WTC11 (cell line): ENCODE data around the gene ATP13A4. TPM values are rescaled to one million over a fixed set of nuclear protein-coding genes. Genes with fewer than 3 reads are reported as not detected.

Experiments
- ARID4B ChIP-seq: sonication (generic); formaldehyde crosslinking; IDR thresholded peaks from 2 replicates; pipeline ENCODE4 v1.8.0; 2023; ENCODE audit warnings: missing genetic modification reagents, mild to moderate bottlenecking, borderline replicate concordance
- CBFB ChIP-seq: sonication (generic); formaldehyde crosslinking; IDR thresholded peaks from 2 replicates; pipeline ENCODE4 v1.8.1; 2022; ENCODE audit warnings: mild to moderate bottlenecking, low read depth, missing genetic modification reagents
- CREM ChIP-seq: sonication (generic); formaldehyde crosslinking; IDR thresholded peaks from 2 replicates; pipeline ENCODE4 v1.8.1; 2022; ENCODE audit warnings: mild to moderate bottlenecking, missing genetic modification reagents, moderate library complexity
- CTCF ChIP-seq: fragments of 200-600 bp; IDR thresholded peaks from 2 replicates; pipeline ENCODE4 v1.8.0; 2022; ENCODE audit warnings: antibody characterized with exemption
- E2F4 ChIP-seq: sonication (generic); formaldehyde crosslinking; IDR thresholded peaks from 2 replicates; pipeline ENCODE4 v1.8.1; 2022; ENCODE audit warnings: low read depth, mild to moderate bottlenecking, moderate library complexity, missing genetic modification reagents, borderline replicate concordance
- ERG ChIP-seq: fragments of 250-450 bp; sonication (Bioruptor Pico); IDR thresholded peaks from 2 replicates; pipeline ENCODE4 v1.8.0; 2021; ENCODE audit warnings: mild to moderate bottlenecking
- ESRRA ChIP-seq: sonication (generic); formaldehyde crosslinking; IDR thresholded peaks from 2 replicates; pipeline ENCODE4 v1.8.1; 2022; ENCODE audit warnings: mild to moderate bottlenecking, missing genetic modification reagents, borderline replicate concordance
- ETV6 ChIP-seq: sonication (generic); formaldehyde crosslinking; IDR thresholded peaks from 2 replicates; pipeline ENCODE4 v1.8.1; 2022; ENCODE audit warnings: mild to moderate bottlenecking, missing genetic modification reagents
- FOXK1 ChIP-seq: sonication (generic); formaldehyde crosslinking; IDR thresholded peaks from 2 replicates; pipeline ENCODE4 v1.8.0; 2022; ENCODE audit warnings: mild to moderate bottlenecking, moderate library complexity, missing genetic modification reagents
- FOXP4 ChIP-seq: sonication (generic); formaldehyde crosslinking; IDR thresholded peaks from 2 replicates; pipeline ENCODE4 v1.8.0; 2022; ENCODE audit warnings: mild to moderate bottlenecking, missing genetic modification reagents
- HMGXB4 ChIP-seq: sonication (generic); formaldehyde crosslinking; IDR thresholded peaks from 2 replicates; pipeline ENCODE4 v1.8.1; 2023; ENCODE audit warnings: mild to moderate bottlenecking, moderate library complexity, missing genetic modification reagents
- JAZF1 ChIP-seq: fragments of 250-450 bp; sonication (Bioruptor Pico); IDR thresholded peaks from 2 replicates; pipeline ENCODE4 v1.9.0; 2021; ENCODE audit warnings: moderate library complexity, mild to moderate bottlenecking, inconsistent platforms
- MAX ChIP-seq: sonication (generic); formaldehyde crosslinking; IDR thresholded peaks from 2 replicates; pipeline ENCODE4 v1.8.0; 2022; ENCODE audit warnings: mild to moderate bottlenecking, missing genetic modification reagents
- MYBL2 ChIP-seq: sonication (generic); formaldehyde crosslinking; IDR thresholded peaks from 2 replicates; pipeline ENCODE4 v1.8.1; 2023; ENCODE audit warnings: mild to moderate bottlenecking, moderate library complexity, missing genetic modification reagents
- NR1H2 ChIP-seq: sonication (generic); formaldehyde crosslinking; IDR thresholded peaks from 2 replicates; pipeline ENCODE4 v1.9.0; 2021; ENCODE audit warnings: mild to moderate bottlenecking, moderate library complexity, missing genetic modification reagents
- NR3C1 ChIP-seq: sonication (generic); formaldehyde crosslinking; conservative IDR thresholded peaks from 2 replicates; pipeline ENCODE4 v1.8.1; 2023; ENCODE audit warnings: low read depth, mild to moderate bottlenecking, missing genetic modification reagents
- SMAD3 ChIP-seq: sonication (generic); formaldehyde crosslinking; IDR thresholded peaks from 2 replicates; pipeline ENCODE4 v1.8.0; 2022; ENCODE audit warnings: missing genetic modification reagents, mild to moderate bottlenecking, borderline replicate concordance
- ZBTB43 ChIP-seq: sonication (generic); formaldehyde crosslinking; IDR thresholded peaks from 2 replicates; pipeline ENCODE4 v1.8.1; 2023; ENCODE audit warnings: mild to moderate bottlenecking, missing genetic modification reagents
- ZNF121 ChIP-seq: sonication (generic); formaldehyde crosslinking; IDR thresholded peaks from 2 replicates; pipeline ENCODE4 v1.8.0; 2023; ENCODE audit warnings: missing genetic modification reagents
- ZNF423 ChIP-seq: fragments of 250-450 bp; sonication (Bioruptor Pico); IDR thresholded peaks from 2 replicates; pipeline ENCODE4 v2.1.2; 2022; ENCODE audit warnings: mild to moderate bottlenecking, moderate library complexity
- ZSCAN18 ChIP-seq: fragments of 250-450 bp; sonication (Bioruptor Pico); IDR thresholded peaks from 2 replicates; pipeline ENCODE4 v2.1.2; 2022; ENCODE audit warnings: mild to moderate bottlenecking, moderate library complexity
- total RNA-seq: library from RNA; stranded (reverse); gene quantifications from 3 replicates; pipeline ENCODE4 v1.2.3, GENCODE V29; 2021

Gene ATP13A4
- total RNA-seq, 1 experiment from 2014 or later = 0.20 TPM

- TF ChIP-seq HMGXB4 (peak; percentile 84), CBFB (CRISPR knock-in tag) (peak; percentile 82; the same call in 1 of the 2 replicates), JAZF1 (CRISPR knock-in tag) (no peak), E2F4 (CRISPR knock-in tag) (no peak), ZBTB43 (0 out of 2 replicates have a peak, but pooled peaks have one; percentile 28), SMAD3 (CRISPR knock-in tag) (0 out of 2 replicates have a peak, but pooled peaks have one; percentile 76), ESRRA (CRISPR knock-in tag) (peak; percentile 90; the same call in 1 of the 2 replicates), ARID4B (CRISPR knock-in tag) (peak; percentile 45; the same call in 1 of the 2 replicates), ZNF121 (0 out of 2 replicates have a peak, but pooled peaks have one; percentile 21), MAX (CRISPR knock-in tag) (peak; percentile 94), MYBL2 (CRISPR knock-in tag) (peak; percentile 90), ETV6 (CRISPR knock-in tag) (peak; percentile 96), NR1H2 (CRISPR knock-in tag) (no peak), ERG (CRISPR knock-in tag) (no peak), ZNF423 (CRISPR knock-in tag) (no peak), FOXK1 (peak; percentile 97), FOXP4 (CRISPR knock-in tag) (peak; percentile 82; the same call in 1 of the 2 replicates), NR3C1 (CRISPR knock-in tag) (no peak), ZSCAN18 (CRISPR knock-in tag) (no peak), CREM (CRISPR knock-in tag) (peak; percentile 54; the same call in 1 of the 2 replicates), CTCF (no peak)
Measured at GRCh38 chr3:193592841-193593667, 38.4 kb upstream of the ATP13A4 start, which contains the start of gene OPA1 (continued).
